ENCODE results near the gene STX11.

The STX11 gene

GRCh38 chr6:144194293-144194810, 44.0 kb downstream of the STX11 start:
- Histone ChIP-seq H3K4me1 (ENCODE audit: insufficient read depth, low read length) (no peaks in the 10 kb centered on the region), H3K27ac (ENCODE audit: low read length) (no peak overlapping the region), H3K9me3 (ENCODE audit: insufficient read depth, low read length, severe bottlenecking) (no peaks in the 10 kb centered on the region), H3K79me2 (ENCODE audit: insufficient read depth, low read length) (no peaks in the 10 kb centered on the region), H2AFZ (ENCODE audit: low read depth, low read length) (no peak overlapping the region), H3K9ac (ENCODE audit: low read depth, low read length) (no peak overlapping the region), H3K4me2 (ENCODE audit: insufficient read depth, low read length) (no peak overlapping the region), H3K27me3 (ENCODE audit: insufficient read depth, low read length, poor library complexity) (no peaks in the 10 kb centered on the region), H3K36me3 (ENCODE audit: insufficient read depth, low read length) (no peaks in the 10 kb centered on the region), H4K20me1 (ENCODE audit: insufficient read depth, low read length) (no peaks in the 10 kb centered on the region), H3K4me3 (ENCODE audit: low read depth in 1 of 2, low read length in 2 of 2) (no peak overlapping the region)
- DNase-seq (no peak), ATAC-seq (ENCODE audit: insufficient read depth, low read depth) (no peak)
- TF ChIP-seq EZH2 (IDR thresholded peaks at IDR 0.05; ENCODE audit: borderline replicate concordance, low read depth, low read length, severe bottlenecking) (no peak), CTCF (IDR thresholded peaks at IDR 0.05; ENCODE audit: borderline replicate concordance, extremely low read depth, low read length, poor library complexity, severe bottlenecking) (no peak)

- no peak for TF ChIP-seq EZH2 (IDR thresholded peaks at IDR 0.05; ENCODE audit: borderline replicate concordance, low read depth, low read length, severe bottlenecking)
- TF ChIP-seq CTCF (IDR thresholded peaks at IDR 0.05; ENCODE audit: borderline replicate concordance, extremely low read depth, low read length, poor library complexity, severe bottlenecking): no peak
- no peaks in the 10 kb centered on the region for H3K36me3 ChIP-seq (ENCODE audit: insufficient read depth, low read length)
- H3K4me1 ChIP-seq (ENCODE audit: insufficient read depth, low read length): no peaks in the 10 kb centered on the region
- H3K9me3 ChIP-seq (ENCODE audit: insufficient read depth, low read length, severe bottlenecking): no peaks in the 10 kb centered on the region
- no peaks in the 10 kb centered on the region for H4K20me1 ChIP-seq (ENCODE audit: insufficient read depth, low read length)
- no peak overlapping the region for H3K9ac ChIP-seq (ENCODE audit: low read depth, low read length)
- H3K4me3 ChIP-seq (ENCODE audit: low read depth in 1 of 2, low read length in 2 of 2): no peak overlapping the region
- H3K27me3 ChIP-seq (ENCODE audit: insufficient read depth, low read length, poor library complexity): no peaks in the 10 kb centered on the region
- no peak for ATAC-seq (ENCODE audit: insufficient read depth, low read depth)
- DNase-seq: no peak
- H3K27ac ChIP-seq (ENCODE audit: low read length): no peak overlapping the region
- no peak overlapping the region for H3K4me2 ChIP-seq (ENCODE audit: insufficient read depth, low read length)
- no peak overlapping the region for H2AFZ ChIP-seq (ENCODE audit: low read depth, low read length)
- H3K79me2 ChIP-seq (ENCODE audit: insufficient read depth, low read length): no peaks in the 10 kb centered on the region
These were observed 45.5 kb downstream of the STX11 start for GRCh38 chr6:144195671-144196270.

GRCh38 chr6:144197919-144198318, 47.6 kb downstream of the STX11 start:
- DNase-seq: no peak
- H3K4me2 ChIP-seq (ENCODE audit: insufficient read depth, low read length): no peak overlapping the region

More at GRCh38 chr6:144197919-144198318, 47.6 kb downstream of the STX11 start:
- TF ChIP-seq CTCF (IDR thresholded peaks at IDR 0.05; ENCODE audit: borderline replicate concordance, extremely low read depth, low read length, poor library complexity, severe bottlenecking): no peak
- Histone ChIP-seq H3K4me3 (ENCODE audit: low read depth in 1 of 2, low read length in 2 of 2) (no peak overlapping the region), H3K9ac (ENCODE audit: low read depth, low read length) (no peak overlapping the region), H3K27ac (ENCODE audit: low read length) (no peak overlapping the region), H3K79me2 (ENCODE audit: insufficient read depth, low read length) (no peaks in the 10 kb centered on the region), H3K27me3 (ENCODE audit: insufficient read depth, low read length, poor library complexity) (no peaks in the 10 kb centered on the region), H3K4me1 (ENCODE audit: insufficient read depth, low read length) (no peaks in the 10 kb centered on the region), H2AFZ (ENCODE audit: low read depth, low read length) (no peak overlapping the region), H4K20me1 (ENCODE audit: insufficient read depth, low read length) (no peaks in the 10 kb centered on the region), H3K9me3 (ENCODE audit: insufficient read depth, low read length, severe bottlenecking) (peaks cover 8% of the 10 kb centered on the region), H3K36me3 (ENCODE audit: insufficient read depth, low read length) (no peaks in the 10 kb centered on the region)
- ATAC-seq (ENCODE audit: insufficient read depth, low read depth): no peak

Data from DND-41 (cell line).